ENCODE measurements around the gene PTPN22.
A peak's percentile ranks its signal among the peaks of the same experiment; 100 is the strongest.
"Not testable (repeated sequence)": the region's sequence is repeated elsewhere in the genome, so short reads cannot be mapped to it uniquely, and the experiment has no call there.

The PTPN22 gene

DNA sequence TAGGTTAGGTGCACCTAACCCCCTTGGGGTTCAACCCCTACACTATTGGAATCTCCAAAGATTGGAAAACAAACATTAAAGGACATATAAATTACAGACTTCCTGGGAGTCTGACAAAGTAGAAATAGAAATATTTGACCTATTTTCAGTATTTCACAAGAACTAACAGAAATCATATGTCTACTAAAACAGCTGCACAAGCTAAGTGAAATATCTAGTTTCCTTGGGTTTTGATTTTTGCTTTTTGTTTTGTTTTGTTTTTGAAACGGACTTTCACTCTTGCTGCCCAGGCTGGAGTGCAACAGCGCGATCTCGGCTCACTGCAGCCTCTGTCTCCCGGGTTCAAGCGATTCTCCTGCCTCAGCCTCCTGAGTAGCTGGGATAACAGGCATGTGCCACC, 18.8 kb downstream of the PTPN22 start:
- not testable (repeated sequence) for DNase-seq (ENCODE audit: low spot score)

GRCh38 chr1:113850127-113850796, 21.2 kb downstream of the PTPN22 start:
- no peak for DNase-seq (ENCODE audit: low spot score)

GRCh38 chr1:113849072-113849471, 22.4 kb downstream of the PTPN22 start:
- no peak for DNase-seq (ENCODE audit: low spot score)

- no peak for DNase-seq (ENCODE audit: low spot score)
Measured at GRCh38 chr1:113846391-113847035, 25.0 kb downstream of the PTPN22 start.

DNA sequence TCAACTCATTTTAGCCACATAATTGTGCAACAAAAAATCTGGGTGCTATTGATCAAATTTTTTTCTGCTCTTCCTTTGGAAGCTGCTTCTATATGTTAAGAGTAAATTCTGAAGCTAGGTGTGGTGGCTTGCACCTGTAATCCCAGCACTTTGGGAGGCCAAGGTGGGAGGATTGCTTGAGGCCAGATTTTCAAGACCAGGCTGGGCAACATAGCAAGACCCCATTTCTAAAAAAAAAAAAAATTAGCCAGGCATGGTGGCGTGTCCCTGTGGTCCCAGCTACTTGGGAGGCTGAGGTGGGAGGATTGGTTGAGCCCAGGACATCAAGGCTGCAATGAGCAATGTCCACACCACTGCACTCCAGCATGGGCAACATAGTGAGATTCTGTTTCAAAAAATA, 35.0 kb downstream of the PTPN22 start:
- no peak for DNase-seq (ENCODE audit: low spot score)

- peak; percentile 79 for DNase-seq (ENCODE audit: low spot score)
Measured at GRCh38 chr1:113835686-113836290, 35.7 kb downstream of the PTPN22 start.

- DNase-seq (ENCODE audit: low spot score), result no peak
Measured at GRCh38 chr1:113834716-113835115, 36.8 kb downstream of the PTPN22 start.

- no peak for DNase-seq (ENCODE audit: low spot score)
Measured at GRCh38 chr1:113830039-113830438, 41.5 kb downstream of the PTPN22 start.

DNA sequence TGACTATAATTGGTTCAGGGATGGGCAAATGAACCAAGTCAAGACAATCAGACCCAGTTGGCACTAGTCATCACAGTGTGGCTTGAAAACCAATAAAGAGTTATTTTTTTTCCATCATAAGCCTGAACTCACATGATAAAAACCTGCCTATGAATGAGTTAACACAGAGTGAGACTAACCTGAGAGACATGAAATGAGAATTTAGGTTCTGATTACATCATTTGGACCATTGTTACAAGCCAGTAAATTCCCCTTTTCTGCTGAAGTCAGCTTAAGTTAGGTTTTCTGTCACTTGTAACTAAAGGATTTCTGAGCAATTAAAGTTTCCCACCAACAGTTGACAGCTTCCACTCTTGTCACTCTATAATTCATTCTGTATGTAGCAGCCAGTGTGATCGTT, 49.6 kb downstream of the PTPN22 start:
- DNase-seq (ENCODE audit: low spot score), result no peak

- no peak for DNase-seq (ENCODE audit: low spot score)
Measured at GRCh38 chr1:113818578-113818977, 52.9 kb downstream of the PTPN22 start.

- no peak for DNase-seq (ENCODE audit: low spot score)
Measured at GRCh38 chr1:113813218-113813617, 58.3 kb downstream of the PTPN22 start.

DNA sequence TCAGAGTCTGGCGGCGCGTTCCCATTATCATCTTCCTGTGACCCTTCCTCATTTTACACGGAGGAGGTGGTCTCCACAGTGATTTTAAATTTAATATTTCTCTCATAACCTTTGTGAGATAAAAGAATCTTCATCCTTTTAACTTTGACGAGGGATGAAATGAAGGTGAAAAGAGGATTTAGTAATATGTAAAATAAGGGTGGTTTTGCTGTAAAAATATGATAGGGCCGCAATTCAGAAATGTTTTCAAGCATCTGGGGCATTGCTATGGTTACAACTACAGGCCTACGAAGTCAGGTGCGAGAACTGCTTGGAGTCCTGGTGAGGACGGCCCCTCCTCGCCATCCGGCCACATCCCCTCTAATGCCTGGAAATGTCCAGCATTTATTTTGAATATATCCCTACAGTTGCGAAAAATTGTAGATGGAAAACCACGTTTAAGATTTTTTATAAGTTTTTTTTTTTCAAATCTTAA, 58.8 kb downstream of the PTPN22 start:
- peak; percentile 78 for DNase-seq (ENCODE audit: low spot score)

DNA sequence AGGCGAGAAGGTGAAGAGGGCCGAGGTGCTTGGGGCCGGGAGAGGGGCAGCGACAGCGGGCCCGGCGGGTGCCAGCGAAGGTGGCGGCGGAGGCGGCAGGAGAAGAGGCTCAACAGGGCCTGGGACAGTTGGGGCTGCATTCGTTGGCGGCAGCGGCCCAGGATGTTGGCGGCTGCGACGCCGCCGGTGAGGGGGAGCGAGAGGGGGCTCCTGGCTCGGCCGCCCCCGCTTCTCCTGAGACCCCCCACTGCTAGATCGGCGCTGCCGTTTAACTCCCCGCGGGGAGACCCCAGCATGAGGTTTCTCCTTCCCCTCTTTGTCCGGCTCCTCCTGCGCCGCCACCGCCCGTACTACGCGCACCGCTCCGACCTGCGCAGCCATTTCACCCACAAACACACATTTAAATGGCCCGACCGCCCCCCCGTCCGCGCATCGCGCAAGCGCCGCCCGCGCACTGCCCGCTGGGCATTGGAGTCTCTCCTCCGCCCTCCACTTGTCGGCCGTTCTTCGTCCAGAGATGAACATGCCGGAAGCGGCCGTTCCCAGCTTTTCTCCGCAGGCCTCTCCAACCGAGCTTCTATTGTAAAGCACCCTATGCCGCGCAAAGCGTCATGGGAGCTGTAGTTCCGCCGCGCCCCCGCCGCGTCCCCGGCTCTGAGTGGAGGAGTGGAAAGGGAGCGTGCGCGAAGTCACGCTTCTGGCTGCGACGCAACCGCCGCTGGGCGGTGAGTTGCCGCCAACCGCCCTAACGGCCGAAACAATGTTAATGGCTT, 59.4 kb downstream of the PTPN22 start, which contains the start of gene RSBN1:
RSBN1 (minus strand) TSS at position 589 of the 773 bp plus-strand sequence; CDS start at position 525, 64 bp downstream.
- peak; percentile 99 for DNase-seq (ENCODE audit: low spot score)

DNA sequence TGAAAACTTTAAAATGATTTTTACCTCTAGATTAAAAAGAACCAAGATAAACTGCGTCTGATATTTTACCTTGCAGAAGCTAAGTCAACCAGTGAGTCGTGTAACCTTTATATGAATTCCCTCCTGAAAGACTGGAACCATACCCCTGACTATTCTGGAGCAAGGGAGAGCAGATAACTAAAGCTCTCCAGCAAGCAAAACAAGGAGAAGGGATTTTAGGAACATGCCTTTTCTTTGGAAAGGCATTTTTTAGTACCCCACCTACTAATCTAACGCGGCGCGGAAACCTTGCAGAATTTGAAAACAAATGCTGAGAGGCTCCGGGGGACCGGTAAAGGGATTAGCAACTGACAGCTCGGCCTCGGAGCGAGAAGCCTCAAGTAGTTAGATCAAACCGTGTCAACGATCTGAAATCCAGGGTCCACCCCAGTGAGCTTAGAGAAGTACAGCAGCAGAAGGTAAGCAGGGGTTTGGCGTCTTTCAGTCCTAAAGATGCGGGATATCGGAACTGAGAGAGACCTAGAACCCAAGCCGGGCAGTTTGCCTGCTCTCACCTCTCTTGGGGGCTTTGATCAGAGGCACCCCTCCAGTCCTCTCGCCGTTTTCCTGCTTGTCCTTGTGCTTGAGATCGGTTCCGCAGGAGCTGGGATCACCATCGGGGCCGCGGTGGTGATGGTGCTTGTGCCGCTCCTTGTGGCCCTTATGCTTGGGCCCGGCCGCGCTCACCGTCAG, 60.2 kb downstream of the PTPN22 start:
- DNase-seq (ENCODE audit: low spot score), result peak; percentile 67

GRCh38 chr1:113809670-113810602, 61.6 kb downstream of the PTPN22 start:
- peak; percentile 27 for DNase-seq (ENCODE audit: low spot score)

DNA sequence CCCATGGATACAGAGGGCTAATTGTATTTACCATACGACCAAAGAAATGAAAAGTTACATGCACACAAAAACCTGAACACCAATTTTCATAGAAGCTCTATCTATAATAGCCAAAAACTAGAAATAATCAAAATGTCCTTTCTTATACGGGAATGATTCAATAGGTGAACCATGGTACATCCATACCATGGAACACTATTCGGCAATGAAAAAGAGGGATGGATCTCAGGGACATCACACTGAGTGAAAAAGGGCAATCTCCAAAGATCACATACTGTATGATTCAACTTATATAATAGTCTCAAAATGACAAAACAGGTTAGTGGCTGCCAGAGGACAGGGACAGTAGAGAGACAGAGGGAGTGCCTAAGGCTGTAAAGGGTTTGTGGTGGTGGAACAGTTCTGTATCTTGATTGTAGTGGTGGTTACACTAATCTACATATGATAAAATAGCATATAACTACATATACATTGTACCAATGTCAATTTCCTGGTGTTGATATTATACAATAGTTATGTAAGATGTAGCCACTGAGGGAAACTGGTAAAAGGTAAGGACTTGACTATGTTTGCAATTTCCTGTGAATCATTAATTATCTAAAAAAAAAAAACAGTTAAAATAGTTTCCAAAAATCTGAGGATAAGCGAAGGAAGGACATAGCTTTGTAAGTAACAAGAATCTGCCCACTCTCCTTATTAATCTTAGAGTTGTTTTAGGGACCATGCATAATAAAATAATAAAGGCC, 62.9 kb downstream of the PTPN22 start:
- DNase-seq (ENCODE audit: low spot score), result no peak

- no peak for DNase-seq (ENCODE audit: low spot score)
Measured at GRCh38 chr1:113805639-113806038, 65.9 kb downstream of the PTPN22 start.

- DNase-seq (ENCODE audit: low spot score), result no peak
Measured at GRCh38 chr1:113805256-113805531, 66.3 kb downstream of the PTPN22 start.

- no peak for DNase-seq (ENCODE audit: low spot score)
Measured at GRCh38 chr1:113804421-113805255, 66.9 kb downstream of the PTPN22 start.

Data from NAMALWA (cell line).